ENCODE data around the gene PRPF38A. TPM values are rescaled to one million over a fixed set of nuclear protein-coding genes. Genes with fewer than 3 reads are reported as not detected.

The PRPF38A gene
- polyA plus RNA-seq, 1 of the 3 experiments (the other 2 are of a cell fraction), result 24.3 TPM

- no peak overlapping the region for H2AFZ ChIP-seq (ENCODE audit: low read depth)
- H3K4me1 ChIP-seq (ENCODE audit: control insufficient read depth in 1 of 2, insufficient read depth in 2 of 2, low read depth in 1 of 2, low read length in 1 of 2), result no peaks in the 10 kb centered on the region
- peaks cover 11 to 96% of the 10 kb centered on the region in 2 experiments for H3K36me3 ChIP-seq (replicated peaks in 1 of 2; ENCODE audit: control insufficient read depth in 1 of 2, insufficient read depth in 2 of 2, low read length in 1 of 2)
- H3K9ac ChIP-seq, result no peak overlapping the region
- no peak overlapping the region for H3K27ac ChIP-seq (ENCODE audit: low read depth in 2 of 2, low read length in 1 of 2)
- H3K27me3 ChIP-seq (ENCODE audit: insufficient read depth), result no peaks in the 10 kb centered on the region
- H3K79me2 ChIP-seq (ENCODE audit: insufficient read depth), result no peaks in the 10 kb centered on the region
- H4K20me1 ChIP-seq (ENCODE audit: insufficient read depth), result no peaks in the 10 kb centered on the region
- no peaks in the 10 kb centered on the region for H3K9me3 ChIP-seq
- ChIA-PET POLR2A (interaction anchor here (0.6 to 1.1 kb wide), 2 partner anchors 10 to 12 kb away, joined by 3 to 5 read pairs; partner anchors contain the start of gene CC2D1B), CTCF (interaction anchor here (1.5 kb wide), 1 partner anchor 229 kb away, joined by 4 read pairs; no protein-coding TSS in a partner anchor)
- no peaks in the 10 kb centered on the region for H3F3A ChIP-seq (replicated peaks; ENCODE audit: insufficient read depth)
- no peak for DNase-seq
- WGBS (ENCODE audit: low lambda C conversion rate), result 94% methylated on average over 10 of the region's 11 CpGs
- no peak overlapping the region for H3K4me2 ChIP-seq
- TF ChIP-seq RFX5 (IDR thresholded peaks at IDR 0.05; ENCODE audit: low read length) (no peak), TAF1 (IDR thresholded peaks at IDR 0.05; ENCODE audit: borderline replicate concordance, low read depth, low read length) (no peak), USF2 (IDR thresholded peaks at IDR 0.05; ENCODE audit: borderline replicate concordance, low read depth, low read length) (no peak), RAD21 (IDR thresholded peaks at IDR 0.05; ENCODE audit: low read length) (no peak), RCOR1 (IDR thresholded peaks at IDR 0.05; ENCODE audit: low read length) (no peak), IRF3 (IDR thresholded peaks at IDR 0.05; ENCODE audit: low read depth, low read length) (no peak), RXRA (IDR thresholded peaks at IDR 0.05; ENCODE audit: borderline replicate concordance, low read depth) (no peak), CTCF (IDR thresholded peaks at IDR 0.05) (no peak)
- no peaks in the 10 kb centered on the region for H3K9me2 ChIP-seq
- H3K4me3 ChIP-seq (ENCODE audit: low read depth in 2 of 2, low read length in 1 of 2), result no peak overlapping the region
These were observed 48.4 kb upstream of the PRPF38A start for GRCh38 chr1:52355847-52356505.

- 84% methylated on average over 3 of the region's 8 CpGs for WGBS (ENCODE audit: low lambda C conversion rate)
- no peak for TF ChIP-seq GABPA (IDR thresholded peaks at IDR 0.05; ENCODE audit: low read depth)
- Histone ChIP-seq H3K4me1 (ENCODE audit: control insufficient read depth in 1 of 2, insufficient read depth in 2 of 2, low read depth in 1 of 2, low read length in 1 of 2) (no peaks in the 10 kb centered on the region), H3K27me3 (ENCODE audit: insufficient read depth) (no peaks in the 10 kb centered on the region), H3K9me2 (no peaks in the 10 kb centered on the region), H3K36me3 (replicated peaks in 1 of 2; ENCODE audit: control insufficient read depth in 1 of 2, insufficient read depth in 2 of 2, low read length in 1 of 2) (peaks cover 14 to 99% of the 10 kb centered on the region in 2 experiments), H3K79me2 (ENCODE audit: insufficient read depth) (peaks cover 6% of the 10 kb centered on the region; the same call in 1 of the 2 replicates), H3F3A (replicated peaks; ENCODE audit: insufficient read depth) (no peaks in the 10 kb centered on the region), H3K9ac (no peak overlapping the region), H3K4me2 (no peak overlapping the region), H3K9me3 (no peaks in the 10 kb centered on the region), H3K4me3 (ENCODE audit: low read depth in 2 of 2, low read length in 1 of 2) (no peak overlapping the region), H4K20me1 (ENCODE audit: insufficient read depth) (no peaks in the 10 kb centered on the region), H3K27ac (ENCODE audit: low read depth in 2 of 2, low read length in 1 of 2) (no peak overlapping the region), H2AFZ (ENCODE audit: low read depth) (no peak overlapping the region)
- DNase-seq, result no peak
- ChIA-PET POLR2A (interaction anchor here (0.5 kb wide), 1 partner anchor 302 kb away, joined by 3 read pairs; the partner anchor contains the start of gene TXNDC12), CTCF (interaction anchor here (1.5 kb wide), 1 partner anchor 229 kb away, joined by 4 read pairs; no protein-coding TSS in a partner anchor)
These were observed 47.5 kb upstream of the PRPF38A start for GRCh38 chr1:52356818-52357355.

Data from SK-N-SH (cell line).